Kasumi-1 (cell line): ENCODE measurements around the gene FBN1.

Experiments
- DNase-seq, 2 experiments: peaks; one replicate each; lab custom pipeline; 2025; lab: John Stamatoyannopoulos, UW

FBN1 gene

DNA sequence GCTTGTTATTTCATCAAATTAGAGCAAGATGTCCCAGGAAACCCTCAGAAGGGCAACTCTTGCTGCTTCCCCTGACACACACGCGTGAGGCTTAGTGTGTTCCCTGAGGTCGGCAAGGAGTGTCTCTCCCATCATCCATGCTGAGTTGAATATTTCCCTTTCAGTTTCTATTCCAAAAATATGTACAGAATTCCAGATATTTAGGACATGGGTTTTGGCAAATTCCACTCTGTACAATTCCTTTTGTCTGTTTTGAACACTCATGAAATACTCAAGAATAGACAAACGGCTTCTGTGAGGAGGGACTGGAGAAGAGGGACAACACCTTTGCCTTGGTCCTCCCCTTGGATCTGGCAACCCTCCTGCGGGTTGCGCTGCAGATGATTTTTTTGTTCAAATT is 176.2 kb downstream of the FBN1 start:
- no peak for DNase-seq

GRCh38 chr15:48467801-48468200 is 177.7 kb downstream of the FBN1 start:
- DNase-seq: no peak

DNA sequence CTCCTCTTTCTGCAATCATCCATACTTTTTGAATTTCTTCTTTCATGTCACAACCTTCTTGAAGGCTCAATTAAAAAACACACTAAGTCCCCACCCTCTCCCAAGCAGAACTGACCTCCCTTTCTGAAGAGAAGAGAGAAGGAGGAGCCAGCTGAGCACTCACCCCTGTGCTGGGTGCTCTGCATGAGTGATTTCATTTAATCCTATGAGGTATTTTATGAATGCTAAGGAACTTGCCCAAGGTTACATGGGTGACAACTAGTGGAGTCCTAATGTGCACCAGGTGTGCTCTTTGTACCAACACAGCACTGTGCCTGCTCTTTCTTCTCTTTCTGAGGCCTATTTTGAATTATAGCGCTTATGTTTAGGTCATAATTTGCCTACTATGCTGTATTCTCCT is 178.7 kb downstream of the FBN1 start:
- no peak for DNase-seq

- DNase-seq: no peak
Measured at GRCh38 chr15:48466079-48466478, 179.4 kb downstream of the FBN1 start.

- DNase-seq: no peak
Measured at GRCh38 chr15:48465410-48465809, 180.1 kb downstream of the FBN1 start.

- DNase-seq: no peak
Measured at GRCh38 chr15:48463366-48463880, 182.1 kb downstream of the FBN1 start.

GRCh38 chr15:48462688-48463087 is 182.8 kb downstream of the FBN1 start:
- no peak for DNase-seq

GRCh38 chr15:48459571-48460442 is 185.7 kb downstream of the FBN1 start:
- no peak for DNase-seq

DNA sequence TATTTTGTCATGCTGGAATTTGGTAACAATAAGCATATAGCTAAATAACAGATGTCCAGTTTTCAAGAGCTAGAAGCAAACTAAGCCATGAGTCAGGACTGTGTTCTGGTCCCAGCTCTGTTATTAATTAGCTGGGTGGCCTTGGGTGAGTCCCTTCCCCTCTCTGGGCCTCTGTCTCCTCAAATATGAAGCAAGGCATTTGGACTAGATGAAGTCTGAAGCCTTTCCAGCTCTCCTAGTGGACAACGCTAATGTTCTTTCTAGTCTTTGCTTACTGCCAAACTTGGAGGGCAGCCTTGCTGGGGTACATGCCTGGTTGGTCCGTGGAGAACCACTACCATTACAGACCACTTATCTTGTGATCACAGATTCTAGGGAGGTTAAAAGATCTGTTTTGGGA is 186.6 kb downstream of the FBN1 start:
- DNase-seq: no peak

DNA sequence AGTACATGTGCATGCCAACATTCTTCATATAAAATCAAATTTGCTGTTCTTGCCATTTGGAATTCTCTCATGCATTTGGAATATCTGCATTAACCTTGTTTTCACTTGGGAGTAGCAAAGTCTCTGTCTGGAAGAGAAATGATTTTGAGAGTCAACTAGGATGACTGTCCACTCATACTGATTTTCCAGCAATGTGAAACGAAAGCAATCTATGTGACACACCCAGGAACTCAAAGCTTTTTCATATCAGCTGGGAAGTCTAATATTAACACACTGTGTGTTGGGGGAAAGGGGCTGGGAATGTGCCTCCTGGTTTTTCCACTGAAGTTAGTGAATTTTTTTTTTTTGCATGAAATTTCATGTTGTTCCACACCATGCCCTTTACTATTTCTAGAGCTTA is 189.4 kb downstream of the FBN1 start:
- no peak for DNase-seq

- DNase-seq: no peak
Measured at GRCh38 chr15:48451736-48452135, 193.8 kb downstream of the FBN1 start.

DNA sequence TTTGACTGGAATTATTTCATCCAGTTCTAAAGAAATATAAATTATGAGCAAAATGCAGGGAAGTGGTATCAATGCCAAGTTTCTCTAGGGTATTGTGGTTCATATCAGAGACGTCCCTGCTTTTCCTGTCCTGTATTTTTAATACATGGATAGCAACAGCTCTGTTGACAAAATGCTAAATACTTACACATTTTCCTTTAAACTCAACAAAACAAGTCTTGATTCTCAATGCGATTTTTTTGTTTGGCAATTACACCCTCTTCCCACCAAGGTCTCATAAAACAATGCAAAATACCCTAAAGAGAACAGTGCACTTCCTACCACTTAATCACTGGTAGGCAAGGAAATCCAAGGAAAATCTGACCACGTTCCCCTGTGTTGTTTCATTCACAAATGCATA is 194.3 kb downstream of the FBN1 start:
- DNase-seq: no peak

GRCh38 chr15:48449734-48450133 is 195.8 kb downstream of the FBN1 start:
- no peak for DNase-seq

DNA sequence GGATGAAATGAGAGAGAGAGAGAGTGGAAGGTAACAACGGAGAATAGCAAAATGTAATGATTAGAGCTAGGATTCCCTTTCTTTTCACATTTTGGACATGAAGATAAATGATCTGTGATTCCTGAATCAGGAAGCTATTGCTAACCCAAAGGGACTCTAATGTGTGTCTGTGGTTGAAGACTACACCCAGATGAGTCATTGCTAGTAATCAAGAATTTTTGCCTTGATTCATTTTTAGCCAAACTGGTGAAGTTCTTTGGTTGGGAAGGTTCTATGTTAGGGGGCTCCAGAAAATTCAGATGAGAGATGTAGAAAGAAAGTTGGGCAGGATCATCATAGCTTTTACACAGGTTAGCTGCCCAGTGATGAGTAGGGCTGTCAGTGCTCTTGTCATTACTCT is 197.9 kb downstream of the FBN1 start:
- DNase-seq: no peak

DNA sequence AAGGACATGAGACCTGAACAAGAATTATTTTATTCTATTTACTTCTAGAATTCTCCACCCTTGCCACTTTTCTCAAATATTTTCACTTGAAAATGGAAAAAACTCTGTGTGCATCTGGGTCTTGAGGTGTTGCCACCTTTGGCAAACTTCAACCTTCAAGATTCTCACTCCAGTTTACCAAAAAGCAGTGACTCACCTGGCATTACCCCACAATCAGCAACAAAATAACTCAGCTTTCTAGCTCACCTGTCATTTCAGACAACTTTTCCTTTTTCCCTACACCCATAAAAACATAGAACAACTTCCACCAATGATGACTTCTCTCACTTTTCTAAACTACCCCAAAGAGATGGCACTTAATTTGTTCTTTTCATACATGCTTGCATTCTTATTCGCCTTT is 198.5 kb downstream of the FBN1 start:
- DNase-seq: no peak

DNA sequence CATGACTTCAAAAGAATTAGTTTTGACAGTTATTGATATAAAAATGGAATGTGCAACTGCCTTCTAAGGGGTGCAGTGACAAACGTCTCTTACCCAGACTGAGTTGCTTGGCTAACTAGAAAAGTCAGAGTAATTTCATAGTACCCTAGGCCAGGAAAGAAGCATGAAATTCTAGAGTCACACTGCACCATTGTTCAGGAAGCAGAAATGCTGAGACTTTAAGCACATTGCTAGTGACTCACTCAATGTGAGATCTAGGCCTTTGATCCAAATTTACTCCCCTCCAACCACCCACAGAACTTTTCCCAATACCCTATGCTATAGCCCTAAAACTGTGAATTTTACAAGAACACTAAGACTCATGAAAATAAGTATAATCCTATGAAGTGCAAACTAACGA is 203.5 kb downstream of the FBN1 start:
- DNase-seq: no peak

DNA sequence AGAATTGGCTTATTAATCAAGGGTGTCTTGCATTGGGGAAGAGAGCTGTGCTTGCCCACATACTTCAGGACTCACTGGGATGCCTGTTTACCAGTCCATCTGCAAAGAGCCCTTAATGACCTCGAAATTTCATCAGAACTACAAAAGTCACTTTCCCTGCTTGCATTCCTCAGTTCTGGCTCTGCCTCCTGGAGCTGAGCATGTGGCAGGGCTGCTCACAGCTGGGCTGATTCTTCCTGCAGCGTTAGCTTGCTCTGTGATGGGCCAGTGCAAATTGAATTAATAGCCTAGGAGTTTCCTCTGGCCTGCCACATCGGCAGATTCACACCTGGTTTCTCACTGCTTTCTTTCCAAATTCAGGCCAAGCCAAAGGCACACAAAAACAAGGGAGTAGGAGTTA is 205.4 kb downstream of the FBN1 start:
- DNase-seq: no peak

- no peak for DNase-seq
Measured at GRCh38 chr15:48437178-48437577, 208.3 kb downstream of the FBN1 start.

- DNase-seq: no peak
Measured at GRCh38 chr15:48435321-48435720, 210.2 kb downstream of the FBN1 start.

DNA sequence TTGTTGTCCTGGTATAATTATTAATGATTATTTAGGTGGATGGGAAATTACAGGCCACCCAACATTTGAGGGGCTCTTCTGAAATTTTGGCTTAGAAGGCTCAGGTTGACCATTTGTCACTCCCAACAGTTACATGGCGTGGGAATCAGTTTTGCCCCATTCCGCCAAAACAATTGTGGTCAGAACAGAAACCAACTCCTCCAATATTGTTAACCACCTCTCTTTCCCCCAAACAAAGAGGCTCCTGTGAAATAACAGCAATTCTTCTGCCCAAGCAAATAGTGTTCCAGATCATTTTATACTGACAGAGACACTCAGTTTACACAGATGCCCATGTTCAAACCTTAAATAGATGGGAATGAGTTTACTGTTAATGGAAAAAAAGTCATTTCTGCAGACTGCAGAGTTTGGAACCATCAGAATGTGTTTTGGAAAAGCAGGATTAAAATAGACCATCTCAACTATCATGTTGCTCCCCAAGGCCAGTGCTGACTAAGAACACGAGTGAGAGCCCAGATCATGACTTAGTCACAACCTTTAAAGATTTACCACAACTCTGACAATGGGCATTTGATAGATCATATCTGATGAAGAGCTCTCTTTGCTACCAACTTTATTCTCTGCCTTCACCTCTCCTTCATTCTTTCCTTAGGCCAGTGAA is 212.2 kb downstream of the FBN1 start:
- DNase-seq: no peak

- DNase-seq: no peak
Measured at GRCh38 chr15:48432688-48433087, 212.8 kb downstream of the FBN1 start.

DNA sequence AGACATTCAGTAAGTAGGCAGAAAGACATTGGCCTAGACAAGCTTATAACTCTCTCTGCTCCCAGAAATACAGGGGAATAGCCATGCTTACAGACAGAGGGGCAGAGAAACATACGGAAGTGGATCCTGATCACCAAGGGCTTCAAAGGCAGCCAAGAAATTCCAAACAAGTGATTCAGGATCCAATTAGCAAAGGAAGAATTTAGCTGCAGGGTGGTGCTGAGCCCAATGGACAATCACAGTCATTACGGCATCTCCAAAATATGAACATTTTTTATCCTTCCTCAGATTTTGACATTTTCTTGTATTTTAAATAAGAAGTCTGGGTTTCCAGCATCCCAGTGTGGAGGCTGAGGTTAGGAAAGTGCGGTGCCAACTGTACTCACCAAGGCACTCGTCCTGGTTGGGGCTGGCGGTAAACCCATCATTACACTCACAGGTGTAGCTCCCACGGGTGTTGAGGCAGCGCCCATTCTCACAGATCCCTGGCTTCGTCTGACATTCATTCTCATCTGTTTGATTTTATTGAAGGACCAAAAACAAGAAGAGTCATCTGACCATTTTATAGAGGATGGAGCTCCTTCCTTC is 217.5 kb downstream of the FBN1 start:
- no peak for DNase-seq

GRCh38 chr15:48427479-48427878 is 218.0 kb downstream of the FBN1 start:
- DNase-seq: no peak
